ENCODE data around the gene WBP2.
"Not testable (repeated sequence)": the region's sequence is repeated elsewhere in the genome, so short reads cannot be mapped to it uniquely, and the experiment has no call there.

Gene WBP2

DNA sequence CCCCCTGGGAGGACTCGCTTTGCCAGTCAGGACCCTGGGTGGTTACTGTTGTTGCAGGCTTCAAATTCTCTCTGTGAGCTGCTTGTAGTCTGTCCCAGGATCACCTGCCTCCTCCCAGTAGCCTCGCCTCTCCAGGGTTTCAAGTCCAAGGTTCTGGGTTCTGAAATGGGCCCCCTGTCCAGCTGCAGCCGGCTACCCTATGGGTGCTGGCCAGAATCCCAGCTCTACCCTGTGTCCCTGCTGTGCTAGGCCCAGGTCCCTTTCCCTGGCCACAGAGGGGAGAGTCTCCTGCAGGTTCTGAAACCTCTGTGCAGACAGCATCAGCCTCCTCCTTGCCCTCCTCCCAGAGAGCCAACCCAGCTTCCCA is 32.4 kb downstream of the WBP2 start:
- in situ Hi-C loops (cut with MboI; ENCODE audit: low pct_unique_long_range_greater_than_20kb, low sequenced_read_pairs) = no loop called here
- DNase-seq = no peak

DNA sequence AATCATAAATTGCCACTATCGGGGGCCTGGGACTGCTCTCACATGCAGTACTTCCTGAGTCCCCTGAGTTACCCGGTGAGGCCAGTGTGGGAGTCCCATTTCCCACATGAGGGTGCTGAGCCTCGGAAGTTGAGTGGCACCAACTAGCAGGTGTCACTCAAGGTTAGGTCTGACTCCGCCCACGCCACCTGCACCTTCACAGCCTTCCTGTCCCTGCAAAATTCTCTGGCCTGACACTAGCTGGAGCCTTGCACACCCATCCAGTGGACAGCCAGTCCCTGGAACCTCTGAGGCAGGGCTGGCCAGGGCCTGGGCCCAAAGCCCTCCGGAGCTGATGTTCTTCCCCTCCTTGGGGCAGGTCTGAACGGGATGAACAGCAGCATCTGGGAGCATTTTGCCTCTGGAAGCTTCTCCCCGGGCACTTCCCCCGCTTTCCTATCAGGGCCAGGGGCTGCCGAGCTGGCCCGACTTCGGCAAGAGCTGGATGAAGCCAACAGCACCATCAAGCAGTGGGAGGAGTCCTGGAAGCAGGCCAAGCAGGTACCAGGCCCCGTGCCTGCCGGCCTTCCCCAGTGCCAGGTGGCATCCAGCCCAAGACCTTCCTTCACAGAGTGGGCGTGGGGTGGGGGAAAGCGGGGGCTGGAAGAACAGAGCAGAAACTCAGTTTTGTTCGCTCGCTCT is 32.9 kb downstream of the WBP2 start:
- DNase-seq = no peak
- in situ Hi-C loops (cut with MboI; ENCODE audit: low pct_unique_long_range_greater_than_20kb, low sequenced_read_pairs) = no loop called here

DNA sequence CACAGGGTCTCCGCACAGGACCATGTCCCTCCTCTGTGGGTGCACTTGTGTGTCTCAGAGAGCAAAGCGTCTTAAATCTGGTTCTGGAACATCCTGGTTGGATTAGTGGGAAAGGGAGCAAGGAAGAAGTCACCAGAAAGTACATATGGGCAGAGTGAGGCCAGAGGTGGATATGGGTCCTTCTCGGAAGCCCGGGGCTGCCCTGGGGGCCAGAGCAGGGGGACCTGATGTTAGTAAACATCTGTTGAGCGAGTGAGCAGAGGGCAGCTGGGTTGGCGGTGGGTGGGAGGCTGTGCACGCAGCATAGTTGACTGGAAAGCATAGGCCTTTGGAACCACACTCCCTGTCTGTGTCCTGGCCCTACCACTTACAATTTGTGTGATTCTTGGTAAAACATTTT is 33.6 kb downstream of the WBP2 start:
- DNase-seq = no peak
- in situ Hi-C loops (cut with MboI; ENCODE audit: low pct_unique_long_range_greater_than_20kb, low sequenced_read_pairs) = no loop called here

DNA sequence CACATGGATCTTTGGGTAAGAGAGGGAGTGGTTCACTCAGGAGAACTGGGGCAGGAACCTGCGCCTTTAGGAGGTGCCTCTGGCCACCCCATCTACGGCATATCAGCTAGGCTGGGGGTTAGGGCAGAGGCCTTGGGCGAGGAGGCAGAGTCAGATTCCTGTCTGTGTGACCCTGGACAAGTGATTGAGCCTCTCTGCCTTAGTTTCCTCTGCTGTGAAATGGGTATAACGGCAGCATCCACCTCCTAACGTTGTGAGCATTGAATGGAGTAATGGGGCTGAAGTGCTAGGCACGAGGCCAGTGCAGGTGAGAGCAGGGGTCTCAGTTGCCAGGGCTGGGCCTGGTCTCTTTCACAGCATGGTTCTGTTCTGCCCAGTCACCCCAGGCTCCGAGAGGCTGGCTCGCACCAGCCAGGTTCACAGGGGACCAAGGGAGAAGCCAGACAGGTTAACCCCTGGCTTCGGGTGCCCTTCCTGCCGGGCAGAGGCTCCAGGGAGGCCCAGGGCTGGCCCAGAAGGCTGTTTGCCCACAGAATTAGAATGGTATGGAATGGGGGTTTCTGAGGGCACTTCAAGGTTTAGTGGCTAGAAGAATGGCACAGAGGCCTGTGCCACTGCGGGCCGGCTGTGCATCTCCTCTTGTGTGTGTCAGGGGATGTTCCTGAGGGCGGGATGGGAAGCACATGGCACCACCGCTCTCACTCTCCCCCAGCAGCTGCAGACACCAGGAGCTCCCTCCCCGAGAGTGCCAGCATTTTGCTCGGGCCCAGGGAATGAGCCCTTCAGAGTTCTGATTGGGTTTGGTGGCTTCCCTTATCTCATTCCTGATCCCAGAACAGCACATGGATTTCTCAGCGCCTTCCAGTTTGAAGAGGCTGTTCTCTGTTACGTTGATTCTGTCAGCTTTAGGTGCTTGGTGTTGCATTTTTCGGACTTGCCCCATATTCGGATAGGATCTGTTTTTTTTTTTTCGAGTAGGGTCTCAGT is 34.7 kb downstream of the WBP2 start:
- DNase-seq = no peak
- in situ Hi-C loops (cut with MboI; ENCODE audit: low pct_unique_long_range_greater_than_20kb, low sequenced_read_pairs) = no loop called here

DNA sequence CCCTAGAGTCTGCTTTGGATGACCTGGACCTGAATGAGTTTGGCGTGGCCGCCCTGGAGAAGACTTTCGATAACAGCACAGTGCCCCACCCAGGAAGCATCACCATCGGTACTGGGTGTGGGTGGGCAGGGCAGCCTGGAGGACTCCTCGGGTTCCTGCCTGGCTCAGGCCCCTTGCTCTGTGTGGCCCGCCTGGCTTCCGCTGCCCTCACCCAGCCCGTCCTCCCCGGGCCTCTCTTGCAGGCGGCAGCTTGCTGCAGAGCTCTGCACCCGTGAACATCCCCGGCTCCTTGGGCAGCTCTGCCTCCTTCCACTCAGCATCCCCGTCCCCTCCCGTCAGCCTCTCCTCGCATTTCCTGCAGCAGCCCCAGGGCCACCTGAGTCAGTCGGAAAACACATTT is 35.5 kb downstream of the WBP2 start:
- in situ Hi-C loops (cut with MboI; ENCODE audit: low pct_unique_long_range_greater_than_20kb, low sequenced_read_pairs) = no loop called here
- DNase-seq = no peak

DNA sequence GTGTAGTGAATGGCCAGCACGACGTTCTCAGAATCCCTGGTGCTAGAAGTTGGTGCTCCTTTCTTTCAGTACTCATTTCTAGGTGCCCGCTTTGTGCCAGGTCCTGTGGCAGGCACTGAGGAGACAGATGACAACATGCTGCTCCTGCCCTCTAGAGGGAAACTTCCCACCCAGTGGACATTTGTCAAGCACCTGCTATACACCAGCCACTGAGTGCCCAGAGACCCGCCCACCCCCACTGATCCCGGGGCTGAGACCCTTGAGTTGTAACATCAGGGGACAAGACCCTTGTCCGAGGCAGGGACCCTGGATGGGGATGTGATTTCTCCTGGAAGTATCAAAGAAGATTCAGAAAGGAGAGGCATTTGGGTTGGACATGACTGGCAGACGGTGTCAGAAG is 36.0 kb downstream of the WBP2 start:
- no peak for DNase-seq
- in situ Hi-C loops (cut with MboI; ENCODE audit: low pct_unique_long_range_greater_than_20kb, low sequenced_read_pairs) = no loop called here

DNA sequence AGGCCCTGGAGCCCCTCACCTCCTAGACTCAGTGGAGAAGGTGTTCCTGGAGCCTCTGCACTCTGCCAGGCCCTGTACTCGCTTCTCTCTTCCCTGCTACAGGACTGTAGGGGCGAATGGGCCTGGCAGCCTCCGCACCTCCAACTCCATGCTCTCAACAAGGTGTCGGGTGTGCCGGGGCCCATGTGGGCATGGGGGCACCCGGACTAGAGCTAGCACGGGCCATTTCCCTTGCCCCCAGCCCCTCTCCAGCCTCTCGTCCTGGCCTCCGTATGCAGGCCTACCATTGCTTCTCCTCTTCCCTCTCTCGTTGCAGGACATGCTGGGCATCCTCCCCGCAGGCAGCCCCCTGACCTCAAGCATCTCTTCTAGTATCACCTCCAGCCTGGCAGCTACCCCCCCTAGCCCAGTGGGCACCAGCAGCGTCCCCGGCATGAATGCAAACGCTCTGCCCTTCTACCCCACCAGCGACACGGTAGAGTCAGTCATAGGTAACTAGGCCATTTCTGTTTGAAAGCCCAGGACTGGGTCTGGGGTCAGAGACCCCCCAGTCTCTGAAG is 36.7 kb downstream of the WBP2 start:
- in situ Hi-C loops (cut with MboI; ENCODE audit: low pct_unique_long_range_greater_than_20kb, low sequenced_read_pairs) = no loop called here

DNA sequence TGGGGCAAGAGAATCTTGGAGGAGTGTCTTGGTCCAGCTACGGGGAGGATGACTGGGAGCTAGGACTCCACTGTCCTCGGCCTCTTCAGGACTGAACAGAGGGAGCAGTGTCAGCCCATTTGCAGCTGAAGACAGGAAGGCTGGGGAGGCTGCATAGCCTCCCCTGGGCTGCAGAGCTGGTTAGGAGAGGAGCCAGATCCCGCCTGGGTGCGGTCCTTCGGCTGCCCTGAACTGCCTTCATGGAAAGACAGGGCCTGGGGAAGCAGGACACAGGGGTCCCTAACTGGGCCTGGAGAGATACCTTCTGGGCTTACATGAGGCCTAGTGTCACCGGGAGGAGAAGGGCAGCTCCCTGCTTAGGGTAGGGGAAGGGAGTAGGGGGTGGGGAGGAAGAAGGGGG is 37.6 kb downstream of the WBP2 start:
- no peak for DNase-seq
- in situ Hi-C loops (cut with MboI; ENCODE audit: low pct_unique_long_range_greater_than_20kb, low sequenced_read_pairs) = no loop called here

More for the DNA sequence above, 36.7 kb downstream of the WBP2 start:
- DNase-seq = no peak

DNA sequence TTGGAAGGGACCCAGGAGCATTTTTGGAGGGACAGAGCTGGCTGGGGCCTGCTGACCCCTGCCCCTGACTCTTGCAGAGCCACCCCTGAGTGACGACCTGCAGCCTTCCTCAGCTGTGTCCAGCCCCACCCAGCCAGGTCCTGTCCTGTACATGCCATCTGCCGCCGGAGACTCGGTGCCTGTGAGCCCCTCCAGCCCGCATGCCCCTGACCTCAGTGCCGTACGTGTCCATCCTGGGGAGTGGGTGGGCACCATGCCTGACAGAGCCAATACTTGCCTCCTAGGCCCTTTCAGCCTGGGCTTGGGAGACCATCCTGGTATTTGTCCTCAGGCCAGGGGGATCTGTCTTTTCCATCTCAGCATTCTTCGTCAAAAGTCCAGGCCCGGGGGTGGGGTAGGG is 38.4 kb downstream of the WBP2 start:
- in situ Hi-C loops (cut with MboI; ENCODE audit: low pct_unique_long_range_greater_than_20kb, low sequenced_read_pairs) = no loop called here
- DNase-seq = no peak

DNA sequence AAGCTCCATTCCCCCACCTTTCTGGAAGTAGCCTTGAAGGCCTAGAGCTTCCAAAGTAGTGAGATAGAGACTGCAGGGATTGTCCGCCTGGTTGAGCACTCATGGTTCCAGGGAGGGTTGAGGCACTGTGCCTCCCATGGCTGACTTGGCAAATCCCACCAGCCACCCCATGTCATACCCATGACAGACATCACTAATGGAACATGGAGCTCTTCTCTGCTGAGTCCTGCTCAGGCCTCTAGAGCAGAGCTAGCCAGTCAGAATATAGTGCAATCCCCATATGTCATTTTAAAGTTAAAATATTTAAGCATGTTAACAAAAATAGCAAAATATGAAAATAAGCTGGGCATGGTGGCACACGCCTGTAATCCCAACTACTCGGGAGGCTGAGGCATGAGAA is 39.7 kb downstream of the WBP2 start:
- in situ Hi-C loops (cut with MboI; ENCODE audit: low pct_unique_long_range_greater_than_20kb, low sequenced_read_pairs) = no loop called here
- DNase-seq = no peak

DNA sequence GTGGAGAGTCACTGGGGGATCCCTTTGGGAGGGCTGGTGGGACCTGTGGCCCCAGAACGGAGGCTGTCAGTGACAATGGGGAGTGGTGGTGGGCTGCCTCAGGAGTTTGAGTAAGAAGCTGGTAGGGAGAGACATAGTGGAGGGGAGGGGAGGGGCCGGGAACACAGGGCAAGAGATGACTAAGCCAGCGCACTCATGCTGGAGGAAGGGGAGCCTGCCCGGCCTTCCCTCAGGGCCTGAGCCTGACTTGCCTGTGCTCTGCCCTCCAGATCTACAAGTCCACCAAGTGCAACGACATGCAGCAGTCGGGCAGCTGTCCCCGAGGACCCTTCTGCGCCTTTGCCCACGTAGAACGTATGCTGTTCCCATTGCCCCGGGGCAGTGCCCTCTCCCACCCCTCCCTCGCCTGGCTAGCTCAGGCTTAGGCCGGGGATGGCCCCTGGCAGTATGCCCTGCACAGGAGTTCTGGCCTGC is 40.2 kb downstream of the WBP2 start:
- in situ Hi-C loops (cut with MboI; ENCODE audit: low pct_unique_long_range_greater_than_20kb, low sequenced_read_pairs) = no loop called here

DNA sequence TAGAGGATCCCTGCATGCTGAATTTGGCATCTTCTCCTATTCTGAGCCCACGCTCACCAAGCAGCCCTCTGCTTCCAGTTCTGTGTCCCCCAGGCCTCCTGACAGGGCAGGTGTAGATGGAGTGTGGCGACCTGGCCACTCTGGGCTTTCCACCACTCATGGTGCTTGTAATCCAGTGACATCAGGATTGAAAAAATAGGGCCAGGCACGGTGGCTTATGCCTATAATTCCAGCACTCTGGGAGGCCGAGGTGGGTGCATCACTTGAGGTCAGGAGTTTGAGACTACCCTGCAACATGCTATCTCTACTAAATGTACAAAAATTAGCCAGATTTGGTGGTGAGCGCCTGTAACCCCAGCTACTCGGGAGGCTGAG is 41.1 kb downstream of the WBP2 start:
- in situ Hi-C loops (cut with MboI; ENCODE audit: low pct_unique_long_range_greater_than_20kb, low sequenced_read_pairs) = no loop called here
- no peak for DNase-seq

More for the DNA sequence above, 40.2 kb downstream of the WBP2 start:
- DNase-seq = no peak

DNA sequence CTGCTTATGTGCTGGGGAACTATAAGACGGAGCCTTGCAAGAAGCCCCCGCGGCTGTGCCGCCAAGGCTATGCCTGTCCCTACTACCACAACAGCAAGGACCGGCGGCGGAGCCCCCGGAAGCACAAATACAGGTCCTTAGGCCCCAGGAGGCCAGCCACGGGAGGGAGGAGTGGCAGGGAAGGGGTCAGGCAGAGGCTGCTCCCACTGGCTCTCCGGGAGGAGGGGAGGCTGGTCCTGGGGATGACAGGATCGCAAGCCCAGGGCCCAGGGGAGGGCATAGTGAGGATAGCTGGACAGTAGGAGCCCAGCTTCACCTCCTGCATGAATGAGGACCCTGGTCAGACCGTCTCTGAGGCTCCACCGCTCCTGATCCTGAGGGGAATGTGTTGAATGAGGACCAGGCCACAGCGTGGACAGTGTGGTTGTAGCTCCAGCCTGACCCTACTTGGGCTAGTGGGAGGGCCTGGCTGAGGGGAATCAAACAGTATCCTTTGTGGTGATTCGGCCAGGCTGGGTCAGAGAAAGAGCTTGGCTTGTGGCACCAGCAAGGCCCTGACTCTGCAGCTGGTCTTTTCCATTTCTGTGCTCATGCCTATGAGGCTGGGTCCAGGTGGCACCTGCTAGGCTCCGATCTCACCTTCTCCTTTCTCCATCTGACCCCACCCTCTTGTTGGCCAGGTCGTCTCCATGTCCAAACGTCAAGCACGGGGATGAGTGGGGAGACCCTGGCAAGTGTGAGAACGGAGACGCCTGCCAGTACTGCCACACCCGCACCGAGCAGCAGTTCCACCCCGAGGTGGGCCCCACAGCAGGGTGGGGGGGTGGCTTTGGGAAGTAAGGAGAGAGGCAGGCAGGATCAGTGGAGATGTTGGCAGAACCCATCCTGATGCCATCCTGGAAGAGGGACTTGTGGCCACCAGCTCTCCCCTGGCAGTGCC is 41.8 kb downstream of the WBP2 start:
- DNase-seq = no peak
- in situ Hi-C loops (cut with MboI; ENCODE audit: low pct_unique_long_range_greater_than_20kb, low sequenced_read_pairs) = no loop called here

DNA sequence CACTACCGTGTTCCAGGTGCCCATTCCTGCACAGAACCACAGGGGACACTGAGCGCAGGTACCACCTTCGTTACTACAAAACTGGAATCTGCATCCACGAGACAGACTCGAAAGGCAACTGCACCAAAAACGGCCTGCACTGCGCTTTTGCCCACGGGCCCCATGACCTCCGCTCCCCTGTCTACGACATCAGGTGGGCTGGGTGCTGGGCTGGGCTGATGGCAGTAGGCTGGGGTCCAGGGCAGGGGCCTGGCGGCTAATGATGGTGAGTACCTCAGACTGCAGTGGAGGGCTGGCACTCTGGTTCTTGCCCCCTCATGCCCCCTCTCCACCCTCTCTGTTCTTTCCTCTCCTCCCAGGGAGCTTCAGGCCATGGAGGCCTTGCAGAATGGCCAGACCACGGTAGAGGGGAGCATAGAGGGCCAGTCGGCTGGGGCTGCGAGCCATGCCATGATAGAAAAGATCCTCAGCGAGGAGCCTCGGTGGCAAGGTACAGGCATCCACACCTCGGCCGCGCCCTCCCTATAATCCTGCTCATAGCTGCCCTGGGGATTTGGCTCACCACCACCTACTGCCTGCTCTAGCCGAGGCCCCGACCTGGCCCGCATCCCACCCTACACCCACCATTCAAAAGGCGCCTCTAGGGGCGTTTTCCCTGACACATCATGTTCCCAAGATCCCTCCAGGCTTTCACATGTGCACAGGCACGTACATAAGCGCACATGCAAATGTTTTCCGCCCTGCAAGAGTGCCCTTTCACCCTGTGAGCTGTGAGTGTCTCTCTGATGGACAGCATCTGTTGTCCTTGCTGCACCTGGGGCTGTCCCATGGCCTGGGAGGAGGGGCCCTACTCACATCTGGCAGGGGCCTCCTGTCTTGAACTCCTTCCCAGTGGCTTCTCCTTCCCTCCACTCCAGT is 42.8 kb downstream of the WBP2 start:
- in situ Hi-C loops (cut with MboI; ENCODE audit: low pct_unique_long_range_greater_than_20kb, low sequenced_read_pairs) = no loop called here
- DNase-seq = no peak

DNA sequence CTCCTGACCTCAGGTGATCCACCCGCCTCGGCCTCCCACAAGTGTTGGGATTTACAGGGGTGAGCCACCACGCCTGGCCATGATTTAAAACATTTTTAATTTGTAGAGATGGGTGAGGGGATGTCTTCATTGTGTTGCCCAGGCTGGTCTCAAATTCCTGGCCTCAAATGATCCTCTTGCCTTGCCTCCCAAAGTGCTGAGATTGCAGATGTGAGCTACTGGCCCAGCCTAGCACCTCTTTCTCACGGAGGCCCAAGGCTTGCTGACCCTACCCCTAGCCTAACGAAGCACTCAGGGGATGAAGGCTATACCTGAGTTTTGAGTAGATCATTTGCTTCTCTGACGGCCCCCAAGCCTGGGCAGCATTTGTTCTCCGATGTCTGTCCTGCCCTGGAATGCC is 44.0 kb downstream of the WBP2 start:
- no peak for DNase-seq
- in situ Hi-C loops (cut with MboI; ENCODE audit: low pct_unique_long_range_greater_than_20kb, low sequenced_read_pairs) = no loop called here

DNA sequence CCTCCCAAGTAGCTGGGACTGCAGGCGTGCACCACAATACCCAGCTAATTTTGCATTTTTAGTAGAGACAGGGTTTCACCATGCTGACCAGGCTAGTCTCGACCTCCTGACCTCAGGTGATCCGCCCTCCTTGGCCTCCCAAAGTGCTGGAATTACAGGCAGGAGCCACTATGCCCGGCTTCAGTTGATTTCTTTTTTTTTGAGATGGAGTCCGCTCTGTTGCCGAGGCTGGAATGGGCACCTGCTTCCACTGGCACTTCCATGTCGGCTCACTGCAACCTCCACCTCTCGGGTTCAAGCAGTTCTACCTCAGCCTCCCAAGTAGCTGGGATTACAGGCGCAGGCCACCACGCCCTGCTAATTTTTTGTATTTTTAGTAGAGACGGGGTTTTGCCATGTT is 44.4 kb downstream of the WBP2 start:
- in situ Hi-C loops (cut with MboI; ENCODE audit: low pct_unique_long_range_greater_than_20kb, low sequenced_read_pairs); DNase-seq: not testable (repeated sequence)

DNA sequence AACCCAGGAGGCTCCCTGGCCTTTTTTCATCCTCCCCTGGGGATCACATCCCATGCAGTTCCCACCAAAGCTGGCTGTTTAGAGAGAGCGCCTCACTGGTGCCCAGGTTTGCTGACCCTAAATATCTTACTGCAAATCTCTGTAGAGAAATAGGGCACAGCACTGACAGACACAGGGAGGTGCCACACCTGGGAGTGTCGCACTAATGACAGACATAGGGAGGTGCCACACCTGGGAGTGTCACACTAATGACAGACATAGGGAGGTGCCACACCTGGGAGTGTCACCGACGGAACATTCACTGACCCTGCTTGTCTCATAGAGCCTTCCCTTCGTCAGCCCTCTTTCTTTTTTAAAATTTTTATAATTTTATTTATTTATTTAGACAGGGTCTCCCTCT is 44.9 kb downstream of the WBP2 start:
- in situ Hi-C loops (cut with MboI; ENCODE audit: low pct_unique_long_range_greater_than_20kb, low sequenced_read_pairs) = no loop called here
- no peak for DNase-seq

DNA sequence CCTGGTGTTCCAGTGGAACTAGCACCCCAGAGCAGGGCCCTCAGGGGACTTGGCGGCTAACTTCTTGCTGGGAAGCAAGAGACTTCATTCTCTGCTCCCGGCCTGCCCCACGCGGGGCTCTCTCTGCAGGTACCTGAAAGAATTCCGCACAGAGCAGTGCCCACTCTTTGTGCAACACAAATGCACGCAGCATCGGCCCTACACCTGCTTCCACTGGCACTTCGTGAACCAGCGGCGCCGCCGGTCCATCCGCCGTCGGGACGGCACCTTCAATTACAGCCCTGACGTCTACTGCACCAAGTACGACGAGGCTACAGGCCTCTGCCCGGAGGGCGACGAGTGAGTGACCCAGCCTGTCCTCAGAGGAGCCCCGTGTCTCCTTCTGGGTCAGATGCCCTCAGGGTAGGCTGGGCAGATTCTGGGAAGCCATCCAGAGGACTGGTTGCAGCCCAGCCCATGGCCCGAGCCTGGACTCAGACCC is 45.5 kb downstream of the WBP2 start:
- in situ Hi-C loops (cut with MboI; ENCODE audit: low pct_unique_long_range_greater_than_20kb, low sequenced_read_pairs) = no loop called here
- DNase-seq = no peak

Data from KBM-7 (cell line).